HepG2 (cell line): ENCODE data around the gene ETV6. TPM values are rescaled to one million over a fixed set of nuclear protein-coding genes. Genes with fewer than 3 reads are reported as not detected.

ENCODE experiments used
- ATAC-seq: fragments of 200-7000 bp; cut with Tn5 transposase; 3 replicates; pipeline ENCODE4 v1.9.1; 2020; ENCODE audit warnings: mild to moderate bottlenecking, moderate library complexity
- BruUV-seq: library from RNA; stranded (reverse); fragments of 400-500 nt; replicated peaks from 2 replicates; lab custom pipeline; 2021; lab: Mats Ljungman, UMichigan
- CTCF ChIA-PET: fragments of 300-600 bp; formaldehyde crosslinking; extraction: SDS; loops from one replicate; lab custom pipeline; 2021; ENCODE audit warnings: low total read pairs, inconsistent platforms, low intra/inter-chr PET ratio; lab: Yijun Ruan, JAX
- POLR2A ChIA-PET: fragments of 350-600 bp; sonication (Branson Sonifier 250); formaldehyde crosslinking; loops from one replicate; lab custom pipeline; 2020; ENCODE audit warnings: antibody characterized with exemption, inconsistent platforms; lab: Yijun Ruan, JAX
- DNase-seq: peaks from one replicate; pipeline ENCODE4 v3.0.0-alpha.2; 2015; ENCODE audit warnings: low spot score
- FAIRE-seq: peaks from 3 replicates; lab custom pipeline; 2011; peaks lifted over from hg19 to GRCh38; lab: Jason Lieb, UNC
- H2AFZ ChIP-seq: one replicate; pipeline ENCODE4 v1.6.1; 2011; ENCODE audit warnings: low read length, inconsistent platforms
- H3K27ac ChIP-seq: fragments of 300-600 bp; 3 replicates; pipeline ENCODE4 v1.8.0; 2011; ENCODE audit warnings: mixed run types, mild to moderate bottlenecking, mixed read lengths, low read length, inconsistent platforms; ENCODE audit not compliant: insufficient read depth; ENCODE audit errors: extremely low read length
- H3K27me3 ChIP-seq, 2 experiments: fragments of 200-600 bp in 1 of 2; 2 replicates in 1 of 2; 3 replicates in 1 of 2; pipeline versions ENCODE4 v1.6.0 to v1.8.0; 2011; ENCODE audit warnings: low read length in 2 of 2, mild to moderate bottlenecking in 2 of 2, moderate library complexity in 2 of 2, inconsistent platforms in 1 of 2; ENCODE audit not compliant: insufficient read depth in 2 of 2, control insufficient read depth in 1 of 2
- H3K36me3 ChIP-seq, 2 experiments: fragments of 200-600 bp in 1 of 2; replicated peaks in 1 of 2; 2 replicates in 1 of 2; 3 replicates in 1 of 2; pipeline versions ENCODE4 v1.5.1 to v1.8.0; 2011; ENCODE audit warnings: low read length in 2 of 2, inconsistent platforms in 1 of 2; ENCODE audit not compliant: insufficient read depth in 2 of 2, control insufficient read depth in 1 of 2
- H3K4me1 ChIP-seq: 2 replicates; pipeline ENCODE4 v1.5.1; 2012; ENCODE audit warnings: low read length, inconsistent platforms; ENCODE audit not compliant: insufficient read depth
- H3K4me2 ChIP-seq: 2 replicates; pipeline ENCODE4 v1.6.0; 2011; ENCODE audit warnings: low read depth, low read length, inconsistent platforms
- H3K4me3 ChIP-seq, 3 experiments: fragments of 200-600 bp in 1 of 3; sonication (generic), shearing (Covaris generic) in 1 of 3; replicated peaks in 1 of 3; 2 replicates each; pipeline ENCODE4 v1.5.1; 2011 to 2016; ENCODE audit warnings: low read length in 3 of 3, inconsistent platforms in 2 of 3, low read depth in 2 of 3, mild to moderate bottlenecking in 2 of 3, control low read depth in 1 of 3, mixed read lengths in 1 of 3; ENCODE audit not compliant: insufficient read depth in 1 of 3
- H3K79me2 ChIP-seq: one replicate; pipeline ENCODE4 v1.6.1; 2011; ENCODE audit warnings: low read length, inconsistent platforms; ENCODE audit not compliant: insufficient read depth
- H3K9ac ChIP-seq: 2 replicates; pipeline ENCODE4 v1.6.0; 2011; ENCODE audit warnings: mild to moderate bottlenecking, low read depth, low read length, inconsistent platforms; ENCODE audit not compliant: insufficient read depth
- H3K9me3 ChIP-seq: 2 replicates; pipeline ENCODE4 v1.5.1; 2012; ENCODE audit warnings: mild to moderate bottlenecking, low read length
- H4K20me1 ChIP-seq: 2 replicates; pipeline ENCODE4 v1.6.0; 2011; ENCODE audit warnings: inconsistent platforms, mild to moderate bottlenecking, low read length, moderate library complexity; ENCODE audit not compliant: insufficient read depth
- CHD4 ChIP-seq: fragments of 200-600 bp; sonication (generic); IDR thresholded peaks from 2 replicates; pipeline ENCODE4 v1.7.0; 2017; ENCODE audit warnings: mild to moderate bottlenecking, low read length, borderline replicate concordance
- HMG20A ChIP-seq: IDR thresholded peaks from 2 replicates; pipeline ENCODE4 v1.6.1; 2016; ENCODE audit warnings: borderline replicate concordance
- MZF1 ChIP-seq: sonication (generic); formaldehyde crosslinking; IDR thresholded peaks from 2 replicates; pipeline ENCODE4 v1.8.1; 2023; ENCODE audit warnings: mild to moderate bottlenecking, missing genetic modification reagents, borderline replicate concordance
- PTBP1 ChIP-seq: fragments of 200-400 bp; formaldehyde crosslinking; IDR thresholded peaks from 2 replicates; pipeline ENCODE4 v1.6.1; 2018; ENCODE audit warnings: low read length, low read depth; ENCODE audit not compliant: poor library complexity, severe bottlenecking
- SKI ChIP-seq: fragments of 450-650 bp; IDR thresholded peaks from one replicate; pipeline ENCODE4 v1.6.1; 2018; ENCODE audit warnings: mild to moderate bottlenecking; ENCODE audit not compliant: partially characterized antibody
- YEATS4 ChIP-seq: sonication (generic); formaldehyde crosslinking; IDR thresholded peaks from 2 replicates; pipeline ENCODE4 v1.4.0; 2020; ENCODE audit warnings: missing genetic modification reagents, borderline replicate concordance
- ZMYM3 ChIP-seq: sonication (generic); formaldehyde crosslinking; IDR thresholded peaks from 2 replicates; pipeline ENCODE4 v1.5.1; 2020; ENCODE audit warnings: mild to moderate bottlenecking, missing genetic modification reagents
- ZNF552 ChIP-seq: sonication (generic); formaldehyde crosslinking; IDR thresholded peaks from 2 replicates; pipeline ENCODE4 v1.9.0; 2022; ENCODE audit warnings: missing genetic modification reagents, mild to moderate bottlenecking, borderline replicate concordance
- ZNF607 ChIP-seq: sonication (generic); formaldehyde crosslinking; IDR thresholded peaks from 2 replicates; pipeline ENCODE4 v1.5.1; 2020; ENCODE audit warnings: missing genetic modification reagents, mild to moderate bottlenecking, borderline replicate concordance
- ZSCAN30 ChIP-seq: sonication (generic); formaldehyde crosslinking; IDR thresholded peaks from 2 replicates; pipeline ENCODE4 v1.5.0; 2020; ENCODE audit warnings: mild to moderate bottlenecking, missing genetic modification reagents
- WGBS: methylation state at CpG from one replicate; pipeline ENCODE4 v1.1.6; 2017; ENCODE audit warnings: low lambda C conversion rate; 5-methylcytosine and 5-hydroxymethylcytosine counted together
- in situ Hi-C: cut with HindIII; loops from 2 replicates; pipeline ENCODE4 v1.10.0; 2017; ENCODE audit warnings: low pct_unique_long_range_greater_than_20kb; ENCODE audit not compliant: extremely low pct_ligation_motif_present
- intact Hi-C: fragments of 100-400 bp; cut with micrococcal nuclease; formaldehyde crosslinking; loops from one replicate; pipeline ENCODE4 v1.10.0; 2022; ENCODE audit not compliant: unreplicated experiment
- polyA plus RNA-seq, 8 experiments: library from polyadenylated mRNA; depleted of rRNA in 3 of 8; stranded (reverse) in 7 of 8; unstranded in 1 of 8; fragments of >200 nt; fragmentation: Illumina TruSeq in 4 of 8; extraction: Trizol in 4 of 8; gene quantifications; 2 replicates each; pipeline versions ENCODE4 v1.2.1 to v1.2.3, GENCODE V29; 2011 to 2016; ENCODE audit warnings: low read depth in 4 of 8, missing spikeins in 1 of 8, mixed read lengths in 1 of 8; ENCODE audit not compliant: insufficient read depth in 1 of 8
- total RNA-seq, 5 experiments: library from RNA; depleted of rRNA; stranded (reverse); fragments of >200 nt; fragmentation: Illumina TruSeq; extraction: Trizol; gene quantifications; 2 replicates each; pipeline ENCODE4 v1.2.3, GENCODE V29; 2016; ENCODE audit warnings: low read depth in 1 of 5

The ETV6 gene
- total and polyA plus RNA-seq, 2 of the 13 experiments (the other 11 are each of a cell fraction or from before 2014, with no cell fraction given): 2.2 to 3.0 TPM

DNA sequence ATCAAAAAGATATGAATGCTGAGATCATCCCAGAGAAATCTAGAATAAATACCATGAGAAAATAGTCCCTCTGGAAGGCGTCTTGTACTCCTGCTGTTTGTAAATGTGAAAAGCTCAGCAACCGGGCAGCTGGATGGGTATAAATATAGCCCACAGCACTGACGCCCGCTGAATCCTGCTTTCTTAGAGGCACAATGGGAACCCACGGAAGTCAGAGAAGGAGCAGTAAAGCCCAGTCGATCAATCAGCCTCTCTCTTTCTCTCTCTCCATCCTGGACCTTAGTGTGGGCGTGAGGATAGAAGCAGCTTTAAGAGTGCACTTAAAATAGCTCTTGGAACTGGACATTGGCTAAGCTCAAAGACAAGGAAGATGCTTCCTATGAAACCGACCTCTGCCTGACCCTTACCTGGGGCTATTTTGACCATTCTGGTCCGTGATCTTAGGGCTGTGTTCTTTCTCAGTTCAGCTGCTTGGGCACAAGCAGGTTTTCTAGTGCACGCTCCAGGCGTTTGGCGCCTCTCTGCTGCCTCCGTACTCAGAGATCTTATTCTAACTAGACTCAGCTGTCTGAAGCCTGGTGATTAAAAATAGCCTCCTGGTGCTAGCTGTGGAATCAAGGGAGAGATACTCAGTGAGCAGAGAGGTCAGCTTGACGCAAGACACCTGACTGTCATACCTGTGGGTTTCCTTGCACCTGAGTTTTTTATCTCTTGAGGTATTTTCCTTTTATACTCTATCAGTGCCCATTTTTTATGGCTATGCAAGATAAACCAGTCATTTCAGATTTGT, 144.6 kb downstream of the ETV6 start (continued):
- no peak for TF ChIP-seq ZNF607 (CRISPR knock-in tag)
- TF ChIP-seq ZSCAN30: no peak
- TF ChIP-seq PTBP1: no peak
- TF ChIP-seq CHD4: no peak

DNA sequence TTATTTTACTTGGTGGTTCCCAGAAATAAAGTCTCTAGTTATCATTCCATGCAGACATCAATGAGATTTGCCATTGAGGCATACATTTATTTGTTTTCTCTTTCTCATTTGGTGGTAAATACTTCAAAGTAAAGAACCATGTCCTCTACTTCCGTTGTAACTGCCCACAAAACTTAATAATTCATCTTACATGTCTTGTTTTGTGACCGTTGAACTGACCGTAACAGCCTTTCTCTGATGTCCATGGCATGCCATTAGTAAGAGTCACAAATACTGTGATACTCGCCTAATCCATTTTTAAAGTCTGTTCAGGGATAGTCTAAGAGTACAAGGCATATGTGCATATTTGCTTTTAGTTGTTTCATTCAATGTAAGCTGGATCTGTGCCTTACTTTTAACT, 145.3 kb downstream of the ETV6 start:
- no TSS peak for BruUV-seq
- TF ChIP-seq ZNF552 (CRISPR knock-in tag) (no peak), SKI (no peak), ZMYM3 (CRISPR knock-in tag) (no peak), YEATS4 (no peak), HMG20A (no peak), MZF1 (CRISPR knock-in tag) (no peak)
- TF ChIP-seq, all 625 proteins: peak for 0
- Histone ChIP-seq H3K79me2 (no peaks in the 10 kb centered on the region), H3K27me3 (no peaks in the 10 kb centered on the region), H3K9ac (no peak overlapping the region), H3K9me3 (no peaks in the 10 kb centered on the region), H3K36me3 (no peaks in the 10 kb centered on the region; a peak in 1 of 5 replicates), H2AFZ (no peak overlapping the region), H3K4me3 (no peak overlapping the region), H3K27ac (no peak overlapping the region), H3K4me2 (no peak overlapping the region), H4K20me1 (no peaks in the 10 kb centered on the region), H3K4me1 (peaks cover 30% of the 10 kb centered on the region)
- no peak for DNase-seq
- no peak for FAIRE-seq
- in situ Hi-C loops (no loop called here), intact Hi-C loops (no loop called here)
- no peak for ATAC-seq
- 87% methylated on average over 4 of the region's 4 CpGs for WGBS
- ChIA-PET POLR2A (no interaction called here), CTCF (no interaction called here)
